AG09319 (cell line): ENCODE data around the gene VIPAS39.

Experiments used
- DNase-seq: peaks from one replicate; pipeline ENCODE4 v3.0.0-alpha.2; 2010; ENCODE audit warnings: low read depth; ENCODE audit errors: extremely low read depth
- CTCF ChIP-seq: IDR thresholded peaks from 2 replicates; pipeline ENCODE4 v1.5.1; 2011; ENCODE audit warnings: low read depth, mild to moderate bottlenecking, inconsistent platforms, low read length, moderate library complexity

The VIPAS39 gene

GRCh38 chr14:77403768-77404167 lies 53.6 kb downstream of the VIPAS39 start:
- DNase-seq: no peak
- TF ChIP-seq CTCF: no peak

- TF ChIP-seq CTCF: no peak
- no peak for DNase-seq
Observed at GRCh38 chr14:77400216-77400615, 57.2 kb downstream of the VIPAS39 start.

- no peak for TF ChIP-seq CTCF
- DNase-seq: no peak
Observed at GRCh38 chr14:77390188-77390587, 67.2 kb downstream of the VIPAS39 start.

DNA sequence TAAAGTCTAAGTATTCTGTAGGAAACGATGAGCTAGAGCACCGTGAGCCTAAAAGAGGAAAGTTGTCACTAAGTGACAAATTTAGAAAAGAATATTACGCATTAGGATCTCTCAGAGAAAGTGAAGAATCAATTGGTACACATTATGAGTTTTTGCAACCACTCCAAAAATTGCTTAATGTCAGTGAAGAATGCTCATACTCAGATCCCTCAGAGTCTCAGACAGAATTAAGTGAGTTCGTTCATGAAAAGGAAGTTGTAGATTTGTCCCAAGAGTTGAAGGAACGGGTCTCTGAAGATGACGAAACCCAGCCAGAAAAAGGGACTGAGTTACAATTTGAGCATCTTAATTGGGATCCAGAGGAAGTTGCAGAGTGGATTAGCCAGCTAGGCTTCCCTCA lies 78.7 kb downstream of the VIPAS39 start:
- TF ChIP-seq CTCF: no peak
- DNase-seq: no peak

GRCh38 chr14:77377502-77377844 lies 79.9 kb downstream of the VIPAS39 start:
- no peak for TF ChIP-seq CTCF

DNA sequence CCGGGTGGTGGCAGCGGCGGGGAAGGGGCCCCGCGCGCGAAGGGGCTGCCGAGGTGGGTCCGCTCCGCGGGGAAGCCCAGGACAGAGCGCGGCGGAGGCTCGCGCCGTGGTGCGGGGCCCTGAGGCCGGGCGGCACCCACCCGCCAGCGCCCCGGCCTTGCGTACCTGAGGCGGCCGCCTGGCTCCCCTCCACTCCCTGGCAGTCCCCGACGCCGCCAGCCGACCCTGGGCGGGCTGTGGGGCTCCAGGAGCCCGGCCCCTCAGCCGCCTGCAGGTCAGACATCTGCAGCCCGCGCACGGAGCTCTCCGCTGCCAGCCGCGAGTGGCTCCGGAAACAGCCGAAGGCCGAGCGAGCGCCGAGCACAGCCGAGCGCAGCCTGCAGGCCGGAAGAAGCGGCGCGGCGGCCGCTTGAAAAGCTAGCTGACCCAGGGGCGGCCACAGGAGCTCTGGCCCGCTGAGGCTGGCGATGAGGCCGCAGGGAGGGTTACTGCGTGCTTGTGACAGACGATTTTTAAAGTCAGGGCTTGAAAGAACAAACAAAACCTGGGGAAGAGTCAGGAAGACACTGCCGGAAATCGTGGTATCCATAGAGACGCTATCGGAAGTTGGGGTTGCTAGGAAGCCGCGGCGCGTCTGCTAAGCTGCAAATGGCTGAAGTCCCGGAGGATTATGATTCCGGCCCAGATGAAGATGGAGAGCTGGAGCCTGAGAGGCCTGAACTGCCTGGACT lies 80.5 kb downstream of the VIPAS39 start, which contains the start of the genes SAMD15 and TMED8:
SAMD15 (plus strand) TSS at position 609 of the 731 bp plus-strand sequence; CDS start at position 649, 40 bp downstream.
TMED8 (minus strand) TSS at position 324 of the 731 bp plus-strand sequence; CDS start at position 283, 41 bp downstream.
- DNase-seq: peak; percentile 44
- TF ChIP-seq CTCF: peak; percentile 22

More at GRCh38 chr14:77377502-77377844, 79.9 kb downstream of the VIPAS39 start:
- DNase-seq: no peak
